CD4-positive, alpha-beta memory T cell (primary cell): ENCODE measurements around the gene KLHL1. TPM values are rescaled to one million over a fixed set of nuclear protein-coding genes. Genes with fewer than 3 reads are reported as not detected.

Source experiments
- CTCF ChIA-PET: fragments of 350-600 bp; sonication (Branson Sonifier 250); formaldehyde crosslinking; loops from one replicate; lab custom pipeline; 2021; ENCODE audit warnings: inconsistent platforms; ENCODE audit not compliant: partially characterized antibody; lab: Charles Lee
- POLR2A ChIA-PET: fragments of 350-600 bp; sonication (Branson Sonifier 250); formaldehyde crosslinking; loops from one replicate; lab custom pipeline; 2021; ENCODE audit not compliant: partially characterized antibody; lab: Charles Lee
- DNase-seq, 5 donors: peaks; one replicate each; pipeline versions ENCODE4 v3.0.0 to v3.0.0-alpha.2; 2020 to 2022; ENCODE audit warnings: mixed read lengths in 1 of 5
- H3K27ac ChIP-seq: one replicate; pipeline ENCODE4 v1.7.0; 2013; ENCODE audit warnings: low read depth, low read length
- H3K27me3 ChIP-seq: 2 replicates; pipeline ENCODE4 v1.7.0; 2013; ENCODE audit warnings: mild to moderate bottlenecking, low read length, moderate library complexity; ENCODE audit not compliant: insufficient read depth
- H3K36me3 ChIP-seq: 2 replicates; pipeline ENCODE4 v1.7.0; 2013; ENCODE audit warnings: mild to moderate bottlenecking, low read length, moderate library complexity; ENCODE audit not compliant: insufficient read depth
- H3K4me1 ChIP-seq: 2 replicates; pipeline ENCODE4 v1.7.0; 2013; ENCODE audit warnings: mild to moderate bottlenecking, low read length, moderate library complexity; ENCODE audit not compliant: insufficient read depth
- H3K4me3 ChIP-seq, 2 donors: one replicate each; pipeline ENCODE4 v1.7.0; 2013; ENCODE audit warnings: low read length in 2 of 2, mild to moderate bottlenecking in 1 of 2
- H3K9me3 ChIP-seq, 2 donors: one replicate each; pipeline ENCODE4 v1.7.0; 2013; ENCODE audit warnings: low read length in 2 of 2, control low read depth in 1 of 2; ENCODE audit not compliant: control insufficient read depth in 1 of 2
- H3K27ac Mint-ChIP-seq, 7 donors: one replicate each; pipeline ENCODE4 v1.8.0; 2020 to 2021; ENCODE audit warnings: mixed read lengths in 7 of 7, mild to moderate bottlenecking in 6 of 7, inconsistent platforms in 3 of 7, moderate library complexity in 3 of 7
- H3K27me3 Mint-ChIP-seq, 2 donors: one replicate each; pipeline ENCODE4 v1.8.0; 2020 to 2021; ENCODE audit warnings: mixed read lengths in 2 of 2
- H3K36me3 Mint-ChIP-seq, 2 donors: one replicate each; pipeline ENCODE4 v1.8.0; 2020 to 2021; ENCODE audit warnings: mixed read lengths in 2 of 2, inconsistent platforms in 1 of 2, mild to moderate bottlenecking in 1 of 2
- H3K4me1 Mint-ChIP-seq, 4 donors: one replicate each; pipeline ENCODE4 v1.8.0; 2020 to 2021; ENCODE audit warnings: mixed read lengths in 4 of 4, mild to moderate bottlenecking in 1 of 4
- H3K4me3 Mint-ChIP-seq, 8 donors: one replicate each; pipeline ENCODE4 v1.8.0; 2020 to 2021; ENCODE audit warnings: mixed read lengths in 8 of 8, mild to moderate bottlenecking in 7 of 8, moderate library complexity in 6 of 8, inconsistent platforms in 3 of 8
- H3K9me3 Mint-ChIP-seq, 8 donors: one replicate each; pipeline ENCODE4 v1.8.0; 2020 to 2021; ENCODE audit warnings: mixed read lengths in 8 of 8, mild to moderate bottlenecking in 5 of 8, inconsistent platforms in 3 of 8, moderate library complexity in 1 of 8
- intact Hi-C: fragments of 100-400 bp; cut with micrococcal nuclease; formaldehyde crosslinking; loops from one replicate; pipeline ENCODE4 v1.15.1; 2023
- polyA plus RNA-seq, 2 donors: library from polyadenylated mRNA; unstranded; fragments of 300-500 nt; fragmentation: Illumina TruSeq; gene quantifications; one replicate each; pipeline ENCODE4 v1.2.3, GENCODE V29; 2021
- total RNA-seq, 2 experiments: library from RNA; stranded (reverse); gene quantifications; one replicate each; pipeline ENCODE4 v1.2.3, GENCODE V29; 2021

Gene KLHL1
- total and polyA plus RNA-seq, 4 experiments from 2014 or later, result not detected

DNA sequence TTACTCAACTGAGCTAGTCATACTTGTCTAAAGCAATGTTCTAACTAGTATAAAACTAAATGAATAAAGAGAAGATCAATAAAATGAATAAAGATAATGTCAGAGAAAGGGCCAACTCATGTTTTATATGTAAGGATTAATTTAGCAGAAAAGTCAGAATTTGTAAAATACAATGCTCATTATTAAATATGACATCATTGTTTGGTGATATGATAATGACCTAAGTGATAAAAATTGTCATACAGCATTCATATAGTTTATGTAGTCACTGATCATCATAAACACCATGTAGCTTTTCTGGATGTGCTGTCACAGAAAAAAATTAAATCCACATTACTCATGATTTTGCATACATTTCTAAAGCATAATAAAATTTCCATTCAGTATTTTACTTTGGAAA lies 3.8 kb downstream of the KLHL1 start:
- Mint-ChIP-seq H3K27me3 (no peaks in the 10 kb centered on the region), H3K9me3 (peaks cover 0 to 6% (median 5%) of the 10 kb centered on the region in 8 donors), H3K4me3 (no peak overlapping the region), H3K36me3 (no peaks in the 10 kb centered on the region), H3K4me1 (no peaks in the 10 kb centered on the region), H3K27ac (no peak overlapping the region)
- H3K36me3 ChIP-seq, result no peaks in the 10 kb centered on the region
- H3K4me1 ChIP-seq, result no peaks in the 10 kb centered on the region
- H3K9me3 ChIP-seq, result peaks cover 0 to 5% of the 10 kb centered on the region in 2 donors
- no peak overlapping the region for H3K4me3 ChIP-seq
- H3K27ac ChIP-seq, result no peak overlapping the region
- no peaks in the 10 kb centered on the region for H3K27me3 ChIP-seq
- intact Hi-C loops, result no loop called here
- POLR2A ChIA-PET, result no interaction called here
- DNase-seq, result no peak
- CTCF ChIA-PET, result no interaction called here

DNA sequence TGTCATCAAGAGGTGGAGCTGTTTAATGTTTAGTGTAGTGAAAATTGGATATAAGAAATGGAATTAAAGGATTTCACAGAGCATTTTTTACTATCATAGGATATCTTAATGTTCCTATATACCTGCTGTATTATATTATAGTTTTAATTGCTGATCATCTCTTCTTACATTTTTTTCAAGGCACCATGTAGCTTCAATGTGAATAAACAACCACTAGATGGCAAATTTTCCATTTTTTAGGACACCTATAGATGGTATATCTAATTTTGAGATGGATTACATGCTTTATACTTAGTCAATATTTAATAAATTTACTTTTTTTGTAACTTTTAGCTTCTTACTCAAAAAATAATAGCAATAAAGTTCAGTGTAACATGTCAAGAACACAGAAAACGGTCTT lies 9.6 kb downstream of the KLHL1 start:
- H3K4me1 Mint-ChIP-seq, result no peaks in the 10 kb centered on the region
- Histone ChIP-seq H3K9me3 (peaks cover 0 to 5% of the 10 kb centered on the region in 2 donors), H3K36me3 (no peaks in the 10 kb centered on the region), H3K4me1 (no peaks in the 10 kb centered on the region), H3K27me3 (no peaks in the 10 kb centered on the region), H3K27ac (no peak overlapping the region), H3K4me3 (no peak overlapping the region)
- CTCF ChIA-PET, result no interaction called here
- POLR2A ChIA-PET, result no interaction called here
- intact Hi-C loops, result no loop called here
- DNase-seq, result no peak
- H3K36me3 Mint-ChIP-seq, result no peaks in the 10 kb centered on the region
- H3K27me3 Mint-ChIP-seq, result no peaks in the 10 kb centered on the region
- H3K9me3 Mint-ChIP-seq, result peaks cover 0 to 7% (median 0%) of the 10 kb centered on the region in 8 donors
- no peak overlapping the region for H3K27ac Mint-ChIP-seq
- H3K4me3 Mint-ChIP-seq, result no peak overlapping the region

DNA sequence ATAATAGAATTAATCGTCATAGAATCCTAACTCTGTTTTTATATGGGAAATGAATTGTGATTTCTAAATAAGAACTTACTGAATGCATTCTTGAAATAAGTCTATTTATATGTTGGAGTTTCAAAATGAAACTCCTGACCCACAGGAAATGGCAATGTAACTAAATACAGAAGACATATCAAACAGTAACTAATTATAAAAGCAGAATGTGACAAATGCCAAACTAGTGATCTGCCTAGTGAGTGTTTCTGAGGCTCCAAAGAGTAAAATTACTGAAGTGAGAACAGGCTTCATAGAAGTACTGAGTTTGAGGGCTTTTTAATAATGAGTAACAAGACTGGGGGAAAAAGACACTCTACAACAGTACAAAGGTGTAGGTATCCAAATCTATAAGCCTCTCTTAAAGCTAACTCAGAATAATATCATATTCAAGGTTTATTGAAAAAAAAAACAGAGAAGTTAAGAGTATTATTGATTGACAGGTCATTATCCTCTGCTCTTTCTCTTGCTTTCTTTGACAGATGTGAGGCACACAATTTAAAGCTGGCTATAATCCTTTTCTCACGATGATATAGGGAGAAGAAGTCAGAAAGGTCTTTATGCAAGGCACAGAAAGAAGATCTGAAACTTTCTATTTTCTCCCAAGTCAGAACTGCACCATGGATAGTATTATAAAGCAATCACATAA lies 18.1 kb downstream of the KLHL1 start:
- H3K27me3 ChIP-seq, result no peaks in the 10 kb centered on the region
- no peaks in the 10 kb centered on the region for H3K4me1 ChIP-seq
- no peak overlapping the region for H3K27ac Mint-ChIP-seq
- H3K27ac ChIP-seq, result no peak overlapping the region
- H3K9me3 Mint-ChIP-seq, result peaks cover 0 to 15% (median 4%) of the 10 kb centered on the region in 8 donors
- intact Hi-C loops, result no loop called here
- no peaks in the 10 kb centered on the region for H3K4me1 Mint-ChIP-seq
- no peaks in the 10 kb centered on the region for H3K27me3 Mint-ChIP-seq
- H3K36me3 ChIP-seq, result no peaks in the 10 kb centered on the region
- H3K36me3 Mint-ChIP-seq, result no peaks in the 10 kb centered on the region
- H3K4me3 Mint-ChIP-seq, result no peak overlapping the region
- no peak for DNase-seq
- CTCF ChIA-PET, result no interaction called here
- POLR2A ChIA-PET, result no interaction called here
- H3K4me3 ChIP-seq, result no peak overlapping the region
- H3K9me3 ChIP-seq, result no peaks in the 10 kb centered on the region

DNA sequence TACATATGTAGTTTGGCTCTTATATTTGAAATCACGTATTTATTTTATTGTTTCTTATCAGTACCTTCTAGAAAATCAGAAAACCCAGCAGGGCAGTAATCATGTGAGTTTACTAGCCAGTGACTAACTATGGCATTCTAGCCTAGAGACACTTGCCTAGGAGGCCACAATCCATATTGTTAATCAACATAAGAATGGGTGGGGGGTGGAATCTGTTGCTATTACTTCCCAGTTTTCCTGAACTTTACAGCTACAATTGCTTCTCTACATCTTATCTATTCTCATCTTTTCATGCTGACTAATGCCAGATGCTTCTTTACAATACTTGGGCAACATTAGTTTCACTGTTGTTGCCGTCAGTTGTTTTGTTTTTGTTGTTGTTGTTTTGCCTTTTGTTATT lies 19.3 kb downstream of the KLHL1 start:
- no peak overlapping the region for H3K27ac Mint-ChIP-seq
- H3K9me3 Mint-ChIP-seq, result peaks cover 2 to 17% (median 4%) of the 10 kb centered on the region in 8 donors
- intact Hi-C loops, result no loop called here
- no peak overlapping the region for H3K27ac ChIP-seq
- no peaks in the 10 kb centered on the region for H3K27me3 ChIP-seq
- H3K36me3 ChIP-seq, result no peaks in the 10 kb centered on the region
- ChIA-PET CTCF (no interaction called here), POLR2A (no interaction called here)
- no peaks in the 10 kb centered on the region for H3K4me1 ChIP-seq
- no peaks in the 10 kb centered on the region for H3K36me3 Mint-ChIP-seq
- H3K4me3 Mint-ChIP-seq, result no peak overlapping the region
- no peaks in the 10 kb centered on the region for H3K27me3 Mint-ChIP-seq
- DNase-seq, result no peak
- H3K9me3 ChIP-seq, result no peaks in the 10 kb centered on the region
- no peaks in the 10 kb centered on the region for H3K4me1 Mint-ChIP-seq
- no peak overlapping the region for H3K4me3 ChIP-seq

DNA sequence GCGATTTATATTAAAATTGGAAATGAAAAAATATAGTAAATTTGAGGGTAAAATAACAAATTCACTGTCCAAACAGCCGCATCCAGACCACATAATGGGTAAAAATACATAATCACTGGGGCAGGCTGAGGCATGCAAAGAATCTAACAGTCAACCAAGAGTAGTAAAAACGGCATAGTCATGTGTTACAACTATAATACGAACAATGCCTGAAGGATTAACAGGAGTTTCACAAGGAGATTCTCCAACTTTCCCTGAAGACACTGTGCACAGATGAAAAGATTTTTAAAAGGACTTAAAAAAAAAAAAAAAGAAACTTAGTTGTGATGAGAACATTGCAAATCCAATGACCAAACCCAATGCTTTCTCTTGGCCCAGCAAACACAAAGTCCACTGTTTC lies 21.0 kb downstream of the KLHL1 start:
- no peaks in the 10 kb centered on the region for H3K36me3 Mint-ChIP-seq
- no peaks in the 10 kb centered on the region for H3K4me1 Mint-ChIP-seq
- H3K27me3 ChIP-seq, result no peaks in the 10 kb centered on the region
- H3K27ac Mint-ChIP-seq, result no peak overlapping the region
- no peaks in the 10 kb centered on the region for H3K27me3 Mint-ChIP-seq
- H3K27ac ChIP-seq, result no peak overlapping the region
- POLR2A ChIA-PET, result no interaction called here
- H3K36me3 ChIP-seq, result no peaks in the 10 kb centered on the region
- no peak for DNase-seq
- no peaks in the 10 kb centered on the region for H3K4me1 ChIP-seq
- CTCF ChIA-PET, result no interaction called here
- no peaks in the 10 kb centered on the region for H3K9me3 ChIP-seq
- intact Hi-C loops, result no loop called here
- H3K4me3 Mint-ChIP-seq, result no peak overlapping the region
- H3K4me3 ChIP-seq, result no peak overlapping the region
- peaks cover 2 to 19% (median 4%) of the 10 kb centered on the region in 8 donors for H3K9me3 Mint-ChIP-seq

DNA sequence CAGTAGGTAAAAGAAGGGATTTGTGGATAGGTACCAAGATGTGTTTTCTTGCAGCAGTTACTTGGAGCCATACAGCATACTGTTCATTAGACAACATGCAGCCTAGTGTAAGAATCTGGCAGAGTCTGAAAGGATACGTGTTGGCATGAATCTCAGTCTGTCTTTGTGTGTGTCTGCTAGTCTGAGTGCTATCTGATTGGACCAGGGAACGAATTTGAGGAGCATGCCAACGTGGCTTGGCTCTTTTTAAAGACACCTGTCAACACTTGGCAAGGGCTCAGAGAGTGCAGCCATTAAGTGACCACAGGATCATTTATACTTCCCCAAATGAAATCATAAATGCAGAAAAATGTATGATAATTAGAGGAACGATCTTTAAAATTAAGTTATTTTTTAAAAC lies 28.2 kb downstream of the KLHL1 start:
- Histone ChIP-seq H3K36me3 (no peaks in the 10 kb centered on the region), H3K4me1 (no peaks in the 10 kb centered on the region), H3K9me3 (no peaks in the 10 kb centered on the region), H3K27me3 (no peaks in the 10 kb centered on the region), H3K27ac (no peak overlapping the region), H3K4me3 (no peak overlapping the region)
- H3K4me1 Mint-ChIP-seq, result no peaks in the 10 kb centered on the region
- H3K36me3 Mint-ChIP-seq, result no peaks in the 10 kb centered on the region
- no peak overlapping the region for H3K4me3 Mint-ChIP-seq
- no peak overlapping the region for H3K27ac Mint-ChIP-seq
- H3K9me3 Mint-ChIP-seq, result peaks cover 0 to 12% (median 7%) of the 10 kb centered on the region in 8 donors
- DNase-seq, result no peak
- POLR2A ChIA-PET, result no interaction called here
- intact Hi-C loops, result no loop called here
- no peaks in the 10 kb centered on the region for H3K27me3 Mint-ChIP-seq
- CTCF ChIA-PET, result no interaction called here

DNA sequence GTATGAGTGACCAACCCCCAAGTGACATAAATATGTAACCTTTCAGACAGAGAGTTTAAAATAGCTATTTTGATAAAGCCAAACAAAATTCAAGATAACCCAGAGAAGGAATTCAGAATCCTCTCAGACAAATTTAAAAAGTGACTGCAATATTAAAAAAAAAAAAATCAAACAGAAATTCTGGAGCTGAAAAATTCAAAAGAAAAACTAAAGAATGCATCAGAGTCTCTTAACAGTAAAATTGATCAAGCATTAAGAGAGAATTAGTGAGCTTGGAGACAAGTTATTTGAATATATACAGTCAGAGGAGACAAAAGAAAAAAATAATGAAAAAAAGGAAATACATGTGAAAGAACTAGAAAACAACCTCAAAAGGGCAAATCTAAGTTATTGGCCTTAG lies 53.7 kb downstream of the KLHL1 start:
- no peaks in the 10 kb centered on the region for H3K27me3 ChIP-seq
- H3K27ac Mint-ChIP-seq, result no peak overlapping the region
- no peaks in the 10 kb centered on the region for H3K4me1 Mint-ChIP-seq
- no peaks in the 10 kb centered on the region for H3K4me1 ChIP-seq
- H3K4me3 ChIP-seq, result no peak overlapping the region
- intact Hi-C loops, result no loop called here
- no peak overlapping the region for H3K4me3 Mint-ChIP-seq
- peaks cover 0 to 3% of the 10 kb centered on the region in 2 donors for H3K9me3 ChIP-seq
- no peaks in the 10 kb centered on the region for H3K36me3 Mint-ChIP-seq
- no peaks in the 10 kb centered on the region for H3K36me3 ChIP-seq
- CTCF ChIA-PET, result no interaction called here
- no peak overlapping the region for H3K27ac ChIP-seq
- POLR2A ChIA-PET, result no interaction called here
- no peak for DNase-seq
- peaks cover 0 to 40% (median 14%) of the 10 kb centered on the region in 8 donors for H3K9me3 Mint-ChIP-seq
- no peaks in the 10 kb centered on the region for H3K27me3 Mint-ChIP-seq
